ENCODE measurements around the gene MLEC.

The MLEC gene, protein sequence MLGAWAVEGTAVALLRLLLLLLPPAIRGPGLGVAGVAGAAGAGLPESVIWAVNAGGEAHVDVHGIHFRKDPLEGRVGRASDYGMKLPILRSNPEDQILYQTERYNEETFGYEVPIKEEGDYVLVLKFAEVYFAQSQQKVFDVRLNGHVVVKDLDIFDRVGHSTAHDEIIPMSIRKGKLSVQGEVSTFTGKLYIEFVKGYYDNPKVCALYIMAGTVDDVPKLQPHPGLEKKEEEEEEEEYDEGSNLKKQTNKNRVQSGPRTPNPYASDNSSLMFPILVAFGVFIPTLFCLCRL
- total RNA-seq, result 56.4 to 58.6 reads per million in 2 donors

DNA sequence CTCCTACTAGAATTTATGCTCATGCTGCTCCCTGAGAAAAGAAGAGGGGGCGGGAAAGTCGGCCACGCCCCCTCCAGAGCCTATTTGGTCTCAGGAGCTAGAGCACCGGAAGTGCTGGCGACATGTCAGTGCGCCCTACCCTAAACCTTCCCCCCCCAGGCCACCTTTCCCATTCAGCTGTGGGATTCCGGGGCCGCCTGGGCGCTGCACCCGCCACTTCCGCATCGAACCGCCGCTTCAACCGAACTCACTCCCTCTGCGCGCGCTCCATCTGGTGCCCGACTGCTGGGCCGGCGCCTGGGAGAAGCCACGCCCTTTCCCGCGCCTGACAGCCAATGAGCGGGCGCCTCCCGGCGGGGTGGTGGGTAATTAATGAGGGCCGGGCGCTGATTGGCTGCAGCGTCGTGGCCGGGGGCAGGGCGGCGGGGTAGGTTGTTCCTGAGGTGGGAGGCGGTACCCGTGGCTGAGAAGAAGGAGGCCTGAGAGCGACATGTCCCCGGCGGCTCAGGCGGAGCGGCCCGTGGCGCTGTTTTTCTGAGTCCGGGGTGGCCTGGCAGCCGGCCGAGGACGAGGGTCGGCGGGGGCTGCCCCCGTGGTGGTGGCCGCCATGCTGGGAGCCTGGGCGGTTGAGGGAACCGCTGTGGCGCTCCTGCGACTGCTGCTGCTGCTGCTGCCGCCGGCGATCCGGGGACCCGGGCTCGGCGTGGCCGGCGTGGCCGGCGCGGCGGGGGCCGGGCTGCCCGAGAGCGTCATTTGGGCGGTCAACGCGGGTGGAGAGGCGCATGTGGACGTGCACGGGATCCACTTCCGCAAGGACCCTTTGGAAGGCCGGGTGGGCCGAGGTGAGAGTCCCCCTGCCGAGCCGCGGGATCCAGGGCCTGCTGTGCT is at the start of gene MLEC:
MLEC (plus strand) TSS at position 460 of the 888 bp plus-strand sequence; CDS start at position 608, 148 bp downstream.
- peak; percentile 99 for DNase-seq

DNA sequence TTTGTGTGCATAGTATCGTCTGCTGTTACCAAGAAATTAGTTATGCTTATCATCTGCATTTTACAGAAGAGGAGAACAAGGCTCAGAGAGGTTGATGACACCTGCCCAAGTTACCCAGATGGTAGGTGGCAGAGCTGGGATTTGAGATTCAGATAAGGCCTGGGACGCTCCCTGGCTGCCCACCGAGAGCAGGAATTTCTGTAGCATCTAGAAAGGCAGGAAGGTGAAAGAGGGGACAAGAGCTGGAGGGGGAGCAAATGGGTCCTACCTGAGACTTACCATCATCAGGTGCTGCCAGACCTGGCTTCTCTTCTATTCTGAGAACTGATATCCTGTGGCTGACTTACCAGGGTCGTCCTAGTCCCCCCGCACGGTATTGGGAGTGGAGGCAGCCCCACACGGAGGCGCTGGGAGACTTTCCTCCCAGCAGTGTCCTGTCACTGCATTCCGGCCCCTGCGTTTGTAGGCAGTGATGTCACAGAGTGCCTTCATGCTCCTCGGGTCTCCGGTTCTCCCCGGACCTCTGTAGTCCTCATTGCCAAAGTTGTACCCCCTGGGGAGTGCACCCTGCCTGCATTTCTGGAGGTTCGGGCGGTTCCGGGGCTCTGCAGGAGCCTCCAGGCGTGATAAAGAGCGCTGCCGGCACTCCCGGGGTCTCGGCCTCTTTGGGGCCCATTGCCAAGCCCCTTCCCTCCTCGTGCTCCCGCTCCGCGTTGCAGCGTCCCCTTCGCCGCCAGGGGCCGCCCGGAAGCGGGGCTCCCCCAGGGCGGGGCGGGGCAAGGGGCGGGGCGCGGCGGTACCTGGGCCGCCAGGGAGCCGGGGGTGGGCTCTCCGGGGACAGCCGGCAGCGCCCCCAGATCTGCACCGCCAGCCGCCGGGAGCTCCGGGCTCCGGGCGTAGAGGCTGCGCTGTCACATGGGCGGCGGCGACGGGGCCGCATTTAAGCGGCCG is 46.9 kb upstream of the MLEC start, which contains the start of gene CABP1:
CABP1 (plus strand) TSS at position 856 of the 951 bp plus-strand sequence; CDS start at position 916, 60 bp downstream.
- DNase-seq, result peak; percentile 32 to 63 (median 41)

DNA sequence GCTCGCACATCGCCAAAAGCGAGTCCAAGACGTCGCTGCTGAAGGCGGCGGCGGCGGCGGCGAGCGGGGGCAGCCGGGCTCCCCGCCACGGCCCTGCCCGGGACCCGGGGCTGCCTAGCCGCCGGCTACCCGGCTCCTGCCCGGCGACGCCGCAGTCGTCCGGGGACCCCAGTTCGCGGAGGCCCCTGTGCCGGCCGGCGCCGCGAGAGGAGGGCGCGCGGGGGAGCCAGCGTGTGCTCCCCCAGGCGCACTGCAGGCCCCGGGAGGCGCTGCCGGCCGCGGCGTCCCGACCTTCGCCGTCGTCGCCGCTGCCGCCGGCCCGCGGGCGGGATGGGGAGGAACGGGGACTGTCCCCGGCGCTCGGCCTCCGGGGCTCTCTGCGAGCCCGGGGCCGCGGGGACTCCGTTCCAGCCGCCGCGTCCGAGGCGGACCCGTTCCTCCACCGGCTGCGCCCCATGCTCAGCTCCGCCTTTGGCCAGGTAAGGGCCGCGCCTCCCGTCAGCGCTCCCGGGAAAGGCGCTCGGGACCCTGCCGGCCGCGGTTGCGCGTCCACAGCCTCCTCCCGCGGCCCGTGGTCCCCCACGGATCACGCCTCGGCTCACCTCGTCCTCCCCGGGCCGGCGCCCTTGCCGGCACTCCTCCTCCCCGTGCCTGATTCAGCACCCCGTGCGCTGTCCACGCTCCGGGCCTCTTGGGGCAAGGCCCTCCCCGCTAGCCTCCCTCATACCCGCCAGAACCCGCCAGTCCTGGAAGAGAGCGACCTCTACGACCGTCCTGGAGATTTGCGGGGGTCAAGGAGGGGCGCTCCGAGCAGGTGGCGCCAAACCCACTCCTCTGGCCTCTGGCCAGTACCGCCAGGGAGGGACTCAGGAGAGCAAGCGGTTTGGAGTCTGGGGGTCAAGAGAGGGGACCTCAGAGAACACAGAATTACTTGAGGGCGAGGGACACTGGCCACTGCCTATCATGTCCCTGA is 45.8 kb upstream of the MLEC start:
- DNase-seq, result peak in 4 of 5 experiments; percentile 22 to 60 (median 38)

DNA sequence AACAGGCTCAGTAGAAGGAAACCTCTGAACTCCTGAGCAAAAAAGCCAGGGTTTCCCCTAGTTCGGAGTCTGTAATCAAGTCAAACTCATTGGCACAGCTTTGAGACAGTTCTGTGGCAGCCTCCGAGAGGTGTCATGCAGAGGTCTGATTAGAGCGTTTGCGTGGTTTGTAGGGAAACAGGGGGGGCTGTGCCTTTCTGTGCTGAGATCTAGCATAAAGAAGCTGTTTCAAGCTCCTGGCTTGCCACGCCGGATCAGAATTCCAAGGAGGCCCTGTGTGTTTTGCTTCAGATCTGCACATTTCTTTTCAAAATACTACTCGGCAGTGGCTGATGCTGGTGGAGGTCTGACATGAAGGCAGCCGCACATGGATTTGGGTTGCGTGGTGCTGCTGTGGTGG is 44.8 kb upstream of the MLEC start:
- DNase-seq, result no peak

DNA sequence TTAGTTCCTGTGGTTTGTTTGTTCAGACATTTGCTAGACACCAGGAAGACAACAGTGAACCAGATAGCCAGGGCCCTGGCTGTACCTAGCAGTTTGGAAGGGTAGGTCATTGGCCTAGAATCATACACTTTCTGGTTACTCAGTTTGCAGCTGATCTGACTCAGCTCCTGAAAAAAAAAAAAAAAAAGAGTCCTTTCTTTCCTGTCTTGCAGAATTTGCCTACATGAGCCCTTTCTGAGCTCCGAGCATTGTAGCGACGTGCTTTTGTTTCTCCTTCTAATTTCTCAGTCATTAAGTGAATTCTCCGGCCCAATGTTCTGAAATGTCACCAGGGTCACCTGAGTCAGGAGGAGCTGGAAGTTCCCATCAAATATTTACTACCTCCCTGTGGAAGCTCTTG is 44.1 kb upstream of the MLEC start:
- DNase-seq, result no peak

DNA sequence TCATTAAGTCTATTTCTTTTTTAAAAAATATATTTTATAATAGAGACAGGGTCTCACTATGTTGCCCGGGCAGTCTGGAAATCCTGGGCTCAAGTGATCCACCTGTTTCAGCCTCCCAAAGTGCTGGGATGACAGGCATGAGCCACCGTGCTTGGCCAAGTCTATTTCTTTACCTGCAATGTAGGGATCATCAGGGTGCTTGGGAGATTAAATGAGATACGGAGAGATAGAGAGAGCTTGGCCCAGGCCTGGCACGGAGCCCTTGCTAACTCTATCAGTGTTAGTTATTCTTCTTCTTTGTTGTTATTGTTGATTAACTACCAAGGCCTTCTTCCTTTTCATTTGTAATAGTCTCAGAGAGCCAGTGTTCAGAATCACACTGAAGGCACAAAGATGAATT is 43.4 kb upstream of the MLEC start:
- DNase-seq, result no peak

DNA sequence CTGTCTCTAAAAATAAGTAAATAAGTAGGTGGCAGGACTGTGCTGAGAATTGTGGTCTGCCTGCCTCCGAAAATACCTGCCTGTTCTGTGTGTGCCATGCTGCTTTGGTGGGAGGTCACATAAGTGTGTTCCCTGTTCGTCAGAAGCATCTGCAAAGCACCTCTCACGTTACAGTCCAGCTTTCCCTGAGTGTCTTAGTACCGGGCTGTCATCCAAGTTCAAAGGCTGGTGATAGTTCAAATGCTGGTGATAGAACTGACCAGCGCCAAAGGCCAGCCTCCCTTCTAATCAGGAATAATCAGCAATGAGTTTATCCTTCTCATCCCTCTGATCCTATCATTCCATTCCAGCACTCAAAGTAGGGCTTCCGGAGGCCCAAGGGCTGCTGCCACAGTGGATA is 40.9 kb upstream of the MLEC start:
- no peak for DNase-seq

DNA sequence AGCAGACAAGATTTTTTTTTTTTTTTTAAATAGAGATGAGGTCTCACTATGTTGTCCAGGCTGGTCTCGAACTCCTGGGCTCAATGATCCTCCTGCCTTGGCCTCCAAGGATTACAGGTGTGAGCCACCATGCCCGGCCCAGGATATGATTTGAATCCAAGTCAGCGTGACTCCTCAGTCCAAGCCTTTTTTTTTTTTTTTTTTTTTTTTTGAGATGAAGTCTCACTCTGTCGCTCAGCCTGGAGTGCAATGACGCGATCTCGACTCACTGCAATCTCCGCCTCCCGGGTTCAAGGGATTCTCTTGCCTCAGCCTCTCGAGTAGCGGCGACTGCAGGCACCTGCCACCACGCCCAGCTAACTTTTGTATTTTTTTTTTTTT is 39.6 kb upstream of the MLEC start:
- DNase-seq, result no peak

DNA sequence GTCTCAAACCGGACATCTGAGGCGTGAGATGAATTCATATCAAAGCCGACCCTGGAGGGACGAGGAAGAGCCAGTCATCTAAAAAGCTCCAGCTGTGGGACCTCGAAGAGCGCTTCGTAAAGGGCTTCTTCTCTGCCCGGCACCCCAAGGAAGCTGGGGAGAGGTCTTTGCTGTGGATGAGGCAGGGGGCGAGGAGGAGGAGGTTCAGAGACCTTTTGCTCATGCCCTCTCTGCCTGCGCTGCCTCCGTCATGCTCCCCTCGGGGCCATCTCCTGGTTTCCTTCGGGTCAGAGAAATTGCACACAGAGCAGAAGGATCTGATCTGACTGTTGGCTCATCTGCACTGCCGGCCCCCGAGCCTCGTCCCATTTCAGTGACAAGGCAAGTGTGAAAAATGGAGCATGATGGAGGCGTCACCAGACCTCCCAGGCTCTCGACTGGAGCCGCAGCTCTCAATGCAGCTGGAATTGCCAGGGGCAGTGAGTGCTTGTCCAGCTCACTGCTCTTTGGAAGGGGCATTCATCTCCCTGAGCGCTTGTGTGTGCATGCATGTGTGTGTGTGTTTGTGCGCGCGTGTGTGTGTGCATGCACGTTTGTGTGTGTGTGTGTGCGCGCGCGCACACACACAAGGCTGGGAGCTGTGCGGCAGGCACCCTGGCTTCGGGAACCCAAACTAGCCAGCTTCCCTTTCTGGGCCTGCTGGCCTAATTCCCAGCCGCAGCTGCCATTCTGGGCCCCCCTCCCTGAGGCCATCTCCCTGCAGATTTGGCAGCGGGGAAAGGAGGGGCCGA is 37.3 kb upstream of the MLEC start:
- DNase-seq, result peak in 1 of 5 experiments; percentile 20

DNA sequence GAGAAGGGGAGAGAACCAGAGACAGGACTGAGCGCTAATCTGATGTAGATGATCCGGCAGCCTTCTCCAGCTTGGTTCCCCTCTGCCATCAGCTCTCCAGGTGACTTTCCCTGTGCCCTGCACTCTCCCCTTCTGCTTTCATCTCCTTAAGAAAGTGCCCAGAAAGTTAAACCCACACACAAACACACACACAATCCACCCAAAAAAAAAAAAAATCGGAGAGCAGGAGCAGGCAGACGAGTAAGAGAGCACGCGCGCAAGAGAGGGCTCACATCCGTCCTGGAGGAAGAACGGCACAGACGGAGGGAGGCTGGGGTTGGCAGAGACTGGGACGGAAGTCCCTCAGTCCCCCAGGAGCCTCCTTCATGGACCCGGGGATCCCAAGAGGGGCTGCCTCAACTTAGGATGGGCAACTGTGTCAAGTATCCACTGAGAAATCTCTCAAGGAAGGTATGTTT is 36.7 kb upstream of the MLEC start:
- DNase-seq, result no peak

DNA sequence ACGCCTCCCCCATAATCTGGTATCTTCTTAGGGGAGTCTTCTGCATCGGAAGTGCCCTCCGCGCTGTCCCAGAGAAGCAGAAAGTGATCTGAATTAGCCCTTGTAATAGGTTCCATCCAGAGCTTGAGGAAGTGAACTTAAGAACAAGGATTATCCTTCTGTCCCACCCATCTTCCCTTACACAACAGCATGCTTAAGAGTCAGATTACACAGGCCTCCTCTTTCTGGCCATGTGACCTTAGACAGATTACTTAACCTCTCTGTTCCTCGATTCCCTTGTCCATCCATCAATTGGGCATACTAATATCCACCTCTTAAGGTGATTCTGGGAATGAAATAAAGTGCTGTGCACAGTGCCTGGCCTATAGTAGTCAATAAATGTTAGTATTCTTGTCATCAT is 35.1 kb upstream of the MLEC start:
- no peak for DNase-seq

DNA sequence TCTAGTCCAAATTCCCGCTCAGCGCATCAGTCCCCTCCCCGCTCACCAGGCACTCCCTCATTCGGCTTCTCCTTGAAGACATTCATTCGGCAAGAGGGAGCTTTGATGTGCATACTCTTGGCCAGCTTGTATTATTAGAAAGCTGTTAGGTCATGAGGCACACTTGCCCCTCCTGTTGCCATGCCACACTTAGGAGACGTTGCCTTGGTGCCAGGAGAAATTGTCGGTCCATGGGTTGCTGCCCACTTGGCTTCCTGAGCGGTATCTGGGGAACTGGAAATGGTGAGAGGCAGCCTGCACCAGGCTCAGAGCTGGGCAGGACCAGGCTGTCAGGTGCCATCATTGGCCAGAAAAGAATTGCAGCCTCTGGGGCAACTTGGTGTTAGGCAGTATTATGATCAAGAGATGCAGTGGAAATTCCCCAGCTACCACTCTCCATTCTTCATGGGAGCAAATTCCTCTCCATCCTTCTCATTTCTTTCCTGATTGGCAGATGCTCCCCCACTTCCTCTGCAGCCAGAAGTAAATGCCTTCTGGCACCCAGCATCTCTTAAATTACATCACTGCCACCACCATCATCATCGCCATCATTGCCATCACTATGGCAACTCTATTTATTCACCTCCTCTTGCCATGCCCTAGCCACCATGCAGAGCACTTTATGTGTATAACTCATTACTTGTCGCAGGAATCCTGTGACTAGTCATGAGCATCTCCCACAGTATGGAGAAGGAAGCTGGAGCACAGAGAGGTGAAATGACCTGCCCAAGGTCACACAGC is 34.1 kb upstream of the MLEC start:
- DNase-seq, result no peak

DNA sequence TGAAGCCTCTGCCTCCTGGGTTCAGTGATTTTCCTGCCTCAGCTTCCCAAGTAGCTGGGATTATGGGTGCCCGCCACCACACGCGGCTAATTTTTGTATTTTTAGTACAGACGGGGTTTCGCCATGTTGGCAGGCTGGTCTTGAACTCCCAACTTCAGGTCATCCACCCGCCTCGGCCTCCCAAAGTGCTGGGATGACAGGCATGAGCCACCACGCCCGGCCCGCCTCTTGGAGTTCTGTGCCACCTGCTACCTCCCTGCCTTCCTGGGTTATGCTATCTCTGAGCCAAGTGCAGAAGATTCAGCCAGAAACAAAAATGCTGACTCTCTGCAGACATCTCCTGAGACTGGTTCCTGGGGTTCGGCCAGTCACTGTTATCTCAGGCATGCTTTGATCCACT is 33.3 kb upstream of the MLEC start:
- DNase-seq, result no peak

DNA sequence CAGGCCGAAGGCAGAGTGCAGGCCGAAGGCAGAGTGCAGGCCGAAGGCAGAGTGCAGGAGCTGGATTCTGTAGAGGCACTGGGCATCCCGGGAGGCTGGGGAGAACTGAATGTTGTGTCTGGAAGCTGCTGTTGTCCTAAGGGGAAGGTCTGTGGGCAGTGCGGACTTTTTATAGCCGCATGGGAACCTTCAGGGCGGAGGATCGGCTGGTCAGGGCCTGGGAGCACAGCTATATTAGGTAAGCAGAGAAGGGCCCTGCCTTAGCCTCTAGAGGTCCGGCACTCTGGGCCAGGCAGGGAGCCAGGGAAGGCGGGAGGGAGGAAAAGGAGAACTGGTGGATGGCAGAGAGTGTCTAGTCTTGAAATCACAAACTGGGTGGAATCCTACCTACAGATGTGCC is 32.3 kb upstream of the MLEC start:
- DNase-seq, result no peak

DNA sequence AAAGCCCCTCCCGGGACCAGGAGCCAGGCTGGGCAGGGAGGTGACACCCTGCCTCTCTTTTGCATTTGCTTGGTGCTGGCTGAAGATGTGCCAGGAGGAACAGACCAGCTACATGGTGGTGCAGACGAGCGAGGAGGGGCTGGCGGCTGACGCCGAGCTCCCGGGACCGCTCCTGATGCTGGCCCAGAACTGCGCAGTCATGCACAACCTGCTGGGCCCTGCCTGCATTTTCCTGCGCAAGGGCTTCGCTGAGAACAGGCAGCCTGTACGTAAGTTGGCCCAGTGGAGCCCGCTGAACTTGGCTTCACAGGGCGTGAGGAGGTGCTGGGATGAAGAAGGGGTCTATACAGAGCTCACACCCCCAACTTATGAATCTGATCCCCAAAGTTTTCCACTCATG is 30.9 kb upstream of the MLEC start:
- DNase-seq, result no peak

DNA sequence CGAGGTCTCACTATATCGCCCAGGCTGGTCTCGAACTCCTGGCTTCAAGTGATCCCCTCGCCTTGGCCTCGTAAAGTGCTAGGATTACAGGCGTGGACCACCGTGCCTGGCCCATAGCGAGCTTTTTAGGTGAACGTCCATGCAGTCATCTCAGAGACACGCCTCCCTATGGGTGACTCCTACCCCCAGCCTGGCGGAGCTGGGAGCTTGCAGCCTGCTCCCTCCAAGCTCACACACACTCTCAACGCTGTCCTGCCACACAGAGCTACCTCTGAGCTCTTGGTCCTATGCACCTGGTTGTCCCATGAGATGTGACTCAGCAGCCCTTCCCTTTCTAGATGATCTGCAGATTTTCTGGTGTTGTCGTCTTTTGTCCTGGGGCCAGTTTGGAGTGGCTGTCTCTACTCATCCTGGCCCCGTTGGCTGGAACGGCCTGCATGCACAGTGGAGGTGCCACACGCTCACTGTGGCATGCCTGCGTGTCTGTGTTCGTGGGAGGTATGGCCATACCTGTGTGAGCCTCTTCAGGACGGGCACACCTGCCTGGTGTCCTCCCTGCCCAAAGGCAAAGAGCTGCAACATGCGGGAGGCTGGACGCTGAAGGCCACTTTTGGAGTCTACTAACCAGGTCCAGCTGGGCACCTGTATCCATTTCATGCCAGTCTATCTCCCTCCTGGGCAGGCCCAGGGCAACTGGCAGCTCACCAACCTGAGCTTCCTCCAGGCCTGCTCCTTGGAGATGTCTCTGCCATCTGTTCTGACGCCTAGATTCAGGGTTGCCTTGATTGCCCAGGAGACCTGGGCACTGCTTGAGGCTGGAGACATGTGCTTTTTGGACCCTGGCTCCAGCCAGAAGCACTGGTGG is 28.4 kb upstream of the MLEC start:
- no peak for DNase-seq

DNA sequence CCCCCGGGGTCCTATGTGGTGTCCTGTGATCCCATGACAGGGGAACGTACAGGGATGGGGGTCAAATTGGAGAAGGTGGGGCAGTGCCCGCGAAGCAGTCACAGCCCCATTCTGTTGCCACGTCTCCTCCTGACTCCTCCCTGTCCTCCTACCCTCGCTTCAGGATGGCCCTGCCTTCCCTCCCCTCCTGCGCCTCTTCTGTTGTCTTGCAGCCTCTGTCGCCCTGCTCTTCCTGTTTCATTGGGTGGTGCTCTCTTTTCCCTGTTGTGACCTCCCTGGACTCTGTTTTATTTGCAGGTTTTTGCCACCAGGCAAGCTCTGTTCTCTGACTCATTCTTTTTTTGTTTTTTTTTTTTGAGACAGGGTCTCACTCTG is 27.8 kb upstream of the MLEC start:
- no peak for DNase-seq

DNA sequence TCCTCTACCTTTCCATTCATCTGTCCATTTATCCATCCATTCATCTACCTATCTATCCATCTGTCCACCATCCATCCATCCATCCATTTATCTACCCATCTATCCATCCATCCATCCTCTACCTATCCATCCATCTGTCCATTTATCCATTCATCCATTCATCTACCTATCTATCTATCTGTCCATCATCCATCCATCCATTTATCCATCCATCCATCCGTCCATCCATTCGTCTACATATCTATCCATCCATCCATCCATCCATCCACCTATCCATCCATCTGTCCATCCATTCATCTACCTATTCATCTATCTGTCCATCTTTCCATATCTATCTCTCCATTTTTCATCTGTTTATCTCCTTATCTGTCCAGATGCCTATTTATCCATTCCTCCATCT is 25.5 kb upstream of the MLEC start:
- no peak for DNase-seq

DNA sequence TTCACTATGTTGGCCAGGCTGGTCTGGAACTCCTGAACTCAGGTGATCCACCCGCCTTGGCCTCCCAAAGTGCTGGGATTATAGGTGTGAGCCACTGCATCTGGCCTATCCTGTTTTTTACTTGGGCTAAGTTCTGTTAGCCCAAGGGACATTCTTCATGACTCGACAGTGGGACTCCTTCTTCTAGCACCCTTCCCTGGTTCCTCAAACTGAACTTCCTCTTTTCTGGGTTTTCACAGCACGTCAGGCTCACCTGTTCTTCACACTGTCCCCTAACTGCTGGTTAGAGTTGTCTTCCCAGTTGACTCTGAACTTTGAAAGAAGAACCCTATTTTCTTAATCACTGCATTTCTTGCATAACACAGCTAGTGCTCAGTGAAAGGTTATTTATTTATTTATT is 24.1 kb upstream of the MLEC start:
- DNase-seq, result no peak

All from T-helper 2 cell (primary cell).